GM23338 (cell line): ENCODE measurements around the gene CABYR. TPM values are rescaled to one million over a fixed set of nuclear protein-coding genes. Genes with fewer than 3 reads are reported as not detected.

Experiments used
- ATAC-seq: fragments of 200-7000 bp; cut with Tn5 transposase; 3 replicates; pipeline ENCODE4 v1.9.1; 2020
- DNase-seq: peaks from one replicate; pipeline ENCODE4 v3.0.0-alpha.2; 2015; ENCODE audit warnings: low spot score
- H2AFZ ChIP-seq: fragments of 200-600 bp; sonication (generic); 2 replicates; pipeline ENCODE4 v1.8.0; 2016; ENCODE audit warnings: antibody characterized with exemption, mild to moderate bottlenecking, moderate library complexity
- H3F3A ChIP-seq: fragments of 200-600 bp; sonication (generic); replicated peaks from 2 replicates; pipeline ENCODE4 v1.8.0; 2017; ENCODE audit warnings: antibody characterized with exemption, mixed run types, low read depth
- H3K27ac ChIP-seq: fragments of 200-600 bp; sonication (generic); 2 replicates; pipeline ENCODE4 v1.6.1; 2016; ENCODE audit warnings: low read depth
- H3K27me3 ChIP-seq: fragments of 200-600 bp; sonication (generic); 2 replicates; pipeline ENCODE4 v1.8.0; 2016; ENCODE audit warnings: mild to moderate bottlenecking, mixed run types, moderate library complexity; ENCODE audit not compliant: insufficient read depth
- H3K36me3 ChIP-seq: fragments of 200-600 bp; sonication (generic); 2 replicates; pipeline ENCODE4 v1.8.0; 2016; ENCODE audit warnings: mild to moderate bottlenecking; ENCODE audit not compliant: insufficient read depth
- H3K4me1 ChIP-seq: fragments of 200-600 bp; sonication (generic); 2 replicates; pipeline ENCODE4 v1.8.0; 2016; ENCODE audit warnings: mild to moderate bottlenecking, moderate library complexity; ENCODE audit not compliant: insufficient read depth
- H3K4me2 ChIP-seq: fragments of 200-600 bp; sonication (generic); 2 replicates; pipeline ENCODE4 v1.7.1; 2017; ENCODE audit warnings: mixed run types
- H3K4me3 ChIP-seq: fragments of 200-600 bp; sonication (generic); 2 replicates; pipeline ENCODE4 v1.6.1; 2016; ENCODE audit warnings: mixed run types
- H3K79me2 ChIP-seq: fragments of 200-600 bp; sonication (generic); replicated peaks from 2 replicates; pipeline ENCODE4 v1.8.0; 2017; ENCODE audit warnings: mild to moderate bottlenecking; ENCODE audit not compliant: insufficient read depth
- H3K9me2 ChIP-seq: fragments of 200-600 bp; sonication (generic); 2 replicates; pipeline ENCODE4 v1.8.0; 2017; ENCODE audit not compliant: insufficient read depth
- H4K20me1 ChIP-seq: fragments of 200-600 bp; sonication (generic); replicated peaks from 2 replicates; pipeline ENCODE4 v1.8.0; 2017; ENCODE audit warnings: mild to moderate bottlenecking; ENCODE audit not compliant: insufficient read depth
- H3K27ac Mint-ChIP-seq: 2 replicates; pipeline ENCODE4 v1.8.0; 2020; ENCODE audit warnings: inconsistent platforms, mild to moderate bottlenecking, moderate library complexity, mixed read lengths
- H3K27me3 Mint-ChIP-seq: 3 replicates; pipeline ENCODE4 v1.8.0; 2022; ENCODE audit warnings: low read depth, mild to moderate bottlenecking, moderate library complexity, mixed read lengths, inconsistent platforms; ENCODE audit not compliant: insufficient read depth, poor library complexity
- H3K36me3 Mint-ChIP-seq: 3 replicates; pipeline ENCODE4 v1.8.0; 2021; ENCODE audit warnings: low read depth, mild to moderate bottlenecking, inconsistent platforms, moderate library complexity, mixed read lengths
- H3K4me1 Mint-ChIP-seq: 3 replicates; pipeline ENCODE4 v1.8.0; 2020; ENCODE audit warnings: mild to moderate bottlenecking, inconsistent platforms, mixed read lengths
- H3K4me3 Mint-ChIP-seq: 3 replicates; pipeline ENCODE4 v1.8.0; 2021; ENCODE audit warnings: moderate library complexity, mild to moderate bottlenecking, inconsistent platforms, mixed read lengths
- H3K9me3 Mint-ChIP-seq: 3 replicates; pipeline ENCODE4 v1.8.0; 2020; ENCODE audit warnings: moderate library complexity, mild to moderate bottlenecking, inconsistent platforms, mixed read lengths
- CREB1 ChIP-seq: fragments of 250-450 bp; sonication (Bioruptor Pico); IDR thresholded peaks from 2 replicates; pipeline ENCODE4 v1.5.0; 2020; ENCODE audit warnings: low read depth, mild to moderate bottlenecking, moderate library complexity
- CTCF ChIP-seq, 2 experiments: fragments of 200-600 bp in 1 of 2; sonication (generic) in 1 of 2; conservative IDR thresholded peaks; 2 replicates each; pipeline versions ENCODE4 v1.5.1 to v1.6.1; 2016 to 2017; ENCODE audit warnings: antibody characterized with exemption in 2 of 2, low read depth in 2 of 2, mild to moderate bottlenecking in 2 of 2, moderate library complexity in 1 of 2
- ETS1 ChIP-seq: IDR thresholded peaks from 2 replicates; pipeline ENCODE4 v1.6.1; 2016; ENCODE audit warnings: antibody characterized with exemption
- JUNB ChIP-seq: IDR thresholded peaks from one replicate; pipeline ENCODE4 v1.6.1; 2016; ENCODE audit warnings: antibody characterized with exemption; ENCODE audit not compliant: unreplicated experiment
- NANOG ChIP-seq: IDR thresholded peaks from 2 replicates; pipeline ENCODE4 v1.6.1; 2016; ENCODE audit warnings: antibody characterized with exemption, borderline replicate concordance
- ZNF331 ChIP-seq: fragments of 250-450 bp; sonication (Bioruptor Pico); IDR thresholded peaks from 2 replicates; pipeline ENCODE4 v1.5.0; 2020; ENCODE audit warnings: low read depth, mild to moderate bottlenecking, moderate library complexity
- polyA plus RNA-seq: library from polyadenylated mRNA; unstranded; fragments of >200 nt; fragmentation: Nextera tagmentation; extraction: Ambion mirVana; gene quantifications from 2 replicates; pipeline ENCODE4 v1.2.1, GENCODE V29; 2016
- total RNA-seq: library from RNA; depleted of rRNA; stranded (reverse); fragments of >200 nt; shearing (Covaris generic); gene quantifications from 2 replicates; pipeline ENCODE4 v1.2.3, GENCODE V29; 2014
- TF ChIP-seq, protein P1 (sequence below): fragments of 250-450 bp; sonication (Bioruptor Pico); IDR thresholded peaks from 2 replicates; pipeline ENCODE4 v1.5.0; 2020; ENCODE audit warnings: mild to moderate bottlenecking, moderate library complexity

The CABYR gene
- total and polyA plus RNA-seq, 2 experiments from 2014 or later, result 24.0 to 48.4 TPM

DNA sequence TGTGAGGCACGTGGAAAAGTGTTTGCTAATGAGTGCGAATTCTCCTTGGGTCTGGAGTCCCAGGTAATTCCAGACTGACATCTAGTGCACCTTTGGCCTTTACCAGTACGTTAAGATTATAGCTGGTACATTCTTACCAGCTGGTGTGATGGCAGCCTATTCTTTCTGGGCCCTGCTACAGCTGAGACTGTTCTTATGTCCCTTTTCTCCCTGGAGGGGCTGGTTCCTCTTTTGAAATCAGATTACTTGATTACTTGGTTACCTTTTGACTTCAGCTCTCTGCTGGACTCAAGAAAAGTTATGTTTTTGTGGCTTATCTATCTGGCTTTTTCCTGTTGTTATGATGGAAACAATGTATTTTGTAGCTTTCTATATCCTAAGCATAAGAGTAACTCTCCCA lies 14.5 kb downstream of the CABYR start:
- Mint-ChIP-seq H3K27ac (no peak overlapping the region; the same call in 1 of the 2 replicates), H3K4me1 (peaks cover 8% of the 10 kb centered on the region; the same call in 2 of the 3 replicates), H3K4me3 (no peak overlapping the region), H3K9me3 (no peaks in the 10 kb centered on the region), H3K36me3 (peaks cover 35% of the 10 kb centered on the region), H3K27me3 (peaks cover 3% of the 10 kb centered on the region)
- Histone ChIP-seq H3K27ac (no peak overlapping the region), H3K27me3 (no peaks in the 10 kb centered on the region), H3K9me2 (no peaks in the 10 kb centered on the region), H3K4me1 (no peaks in the 10 kb centered on the region), H3K4me3 (no peak overlapping the region), H3F3A (no peaks in the 10 kb centered on the region), H3K79me2 (no peaks in the 10 kb centered on the region), H4K20me1 (no peaks in the 10 kb centered on the region), H3K4me2 (no peak overlapping the region), H3K36me3 (peaks cover 16% of the 10 kb centered on the region), H2AFZ (no peak overlapping the region)
- DNase-seq (no peak), ATAC-seq (no peak)
- TF ChIP-seq ETS1, result no peak
- no peak for TF ChIP-seq NANOG
- TF ChIP-seq ZNF331 (CRISPR knock-in tag), result no peak
- TF ChIP-seq CTCF (conservative IDR thresholded peaks at IDR 0.05; ENCODE audit: low read depth in 2 of 2), result no peak
- no peak for TF ChIP-seq CREB1
- TF ChIP-seq JUNB, result no peak
- TF ChIP-seq, protein P1, sequence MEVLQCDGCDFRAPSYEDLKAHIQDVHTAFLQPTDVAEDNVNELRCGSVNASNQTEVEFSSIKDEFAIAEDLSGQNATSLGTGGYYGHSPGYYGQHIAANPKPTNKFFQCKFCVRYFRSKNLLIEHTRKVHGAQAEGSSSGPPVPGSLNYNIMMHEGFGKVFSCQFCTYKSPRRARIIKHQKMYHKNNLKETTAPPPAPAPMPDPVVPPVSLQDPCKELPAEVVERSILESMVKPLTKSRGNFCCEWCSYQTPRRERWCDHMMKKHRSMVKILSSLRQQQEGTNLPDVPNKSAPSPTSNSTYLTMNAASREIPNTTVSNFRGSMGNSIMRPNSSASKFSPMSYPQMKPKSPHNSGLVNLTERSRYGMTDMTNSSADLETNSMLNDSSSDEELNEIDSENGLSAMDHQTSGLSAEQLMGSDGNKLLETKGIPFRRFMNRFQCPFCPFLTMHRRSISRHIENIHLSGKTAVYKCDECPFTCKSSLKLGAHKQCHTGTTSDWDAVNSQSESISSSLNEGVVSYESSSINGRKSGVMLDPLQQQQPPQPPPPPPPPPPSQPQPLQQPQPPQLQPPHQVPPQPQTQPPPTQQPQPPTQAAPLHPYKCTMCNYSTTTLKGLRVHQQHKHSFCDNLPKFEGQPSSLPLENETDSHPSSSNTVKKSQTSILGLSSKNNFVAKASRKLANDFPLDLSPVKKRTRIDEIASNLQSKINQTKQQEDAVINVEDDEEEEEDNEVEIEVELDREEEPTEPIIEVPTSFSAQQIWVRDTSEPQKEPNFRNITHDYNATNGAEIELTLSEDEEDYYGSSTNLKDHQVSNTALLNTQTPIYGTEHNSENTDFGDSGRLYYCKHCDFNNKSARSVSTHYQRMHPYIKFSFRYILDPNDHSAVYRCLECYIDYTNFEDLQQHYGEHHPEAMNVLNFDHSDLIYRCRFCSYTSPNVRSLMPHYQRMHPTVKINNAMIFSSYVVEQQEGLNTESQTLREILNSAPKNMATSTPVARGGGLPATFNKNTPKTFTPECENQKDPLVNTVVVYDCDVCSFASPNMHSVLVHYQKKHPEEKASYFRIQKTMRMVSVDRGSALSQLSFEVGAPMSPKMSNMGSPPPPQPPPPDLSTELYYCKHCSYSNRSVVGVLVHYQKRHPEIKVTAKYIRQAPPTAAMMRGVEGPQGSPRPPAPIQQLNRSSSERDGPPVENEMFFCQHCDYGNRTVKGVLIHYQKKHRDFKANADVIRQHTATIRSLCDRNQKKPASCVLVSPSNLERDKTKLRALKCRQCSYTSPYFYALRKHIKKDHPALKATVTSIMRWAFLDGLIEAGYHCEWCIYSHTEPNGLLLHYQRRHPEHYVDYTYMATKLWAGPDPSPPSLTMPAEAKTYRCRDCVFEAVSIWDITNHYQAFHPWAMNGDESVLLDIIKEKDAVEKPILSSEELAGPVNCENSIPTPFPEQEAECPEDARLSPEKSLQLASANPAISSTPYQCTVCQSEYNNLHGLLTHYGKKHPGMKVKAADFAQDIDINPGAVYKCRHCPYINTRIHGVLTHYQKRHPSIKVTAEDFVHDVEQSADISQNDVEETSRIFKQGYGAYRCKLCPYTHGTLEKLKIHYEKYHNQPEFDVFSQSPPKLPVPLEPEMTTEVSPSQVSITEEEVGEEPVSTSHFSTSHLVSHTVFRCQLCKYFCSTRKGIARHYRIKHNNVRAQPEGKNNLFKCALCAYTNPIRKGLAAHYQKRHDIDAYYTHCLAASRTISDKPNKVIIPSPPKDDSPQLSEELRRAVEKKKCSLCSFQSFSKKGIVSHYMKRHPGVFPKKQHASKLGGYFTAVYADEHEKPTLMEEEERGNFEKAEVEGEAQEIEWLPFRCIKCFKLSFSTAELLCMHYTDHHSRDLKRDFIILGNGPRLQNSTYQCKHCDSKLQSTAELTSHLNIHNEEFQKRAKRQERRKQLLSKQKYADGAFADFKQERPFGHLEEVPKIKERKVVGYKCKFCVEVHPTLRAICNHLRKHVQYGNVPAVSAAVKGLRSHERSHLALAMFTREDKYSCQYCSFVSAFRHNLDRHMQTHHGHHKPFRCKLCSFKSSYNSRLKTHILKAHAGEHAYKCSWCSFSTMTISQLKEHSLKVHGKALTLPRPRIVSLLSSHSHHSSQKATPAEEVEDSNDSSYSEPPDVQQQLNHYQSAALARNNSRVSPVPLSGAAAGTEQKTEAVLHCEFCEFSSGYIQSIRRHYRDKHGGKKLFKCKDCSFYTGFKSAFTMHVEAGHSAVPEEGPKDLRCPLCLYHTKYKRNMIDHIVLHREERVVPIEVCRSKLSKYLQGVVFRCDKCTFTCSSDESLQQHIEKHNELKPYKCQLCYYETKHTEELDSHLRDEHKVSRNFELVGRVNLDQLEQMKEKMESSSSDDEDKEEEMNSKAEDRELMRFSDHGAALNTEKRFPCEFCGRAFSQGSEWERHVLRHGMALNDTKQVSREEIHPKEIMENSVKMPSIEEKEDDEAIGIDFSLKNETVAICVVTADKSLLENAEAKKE, result no peak
